Measurements from ENCODE around the gene ABHD16A.
A peak's percentile ranks its signal among the peaks of the same experiment; 100 is the strongest.

Gene ABHD16A

DNA sequence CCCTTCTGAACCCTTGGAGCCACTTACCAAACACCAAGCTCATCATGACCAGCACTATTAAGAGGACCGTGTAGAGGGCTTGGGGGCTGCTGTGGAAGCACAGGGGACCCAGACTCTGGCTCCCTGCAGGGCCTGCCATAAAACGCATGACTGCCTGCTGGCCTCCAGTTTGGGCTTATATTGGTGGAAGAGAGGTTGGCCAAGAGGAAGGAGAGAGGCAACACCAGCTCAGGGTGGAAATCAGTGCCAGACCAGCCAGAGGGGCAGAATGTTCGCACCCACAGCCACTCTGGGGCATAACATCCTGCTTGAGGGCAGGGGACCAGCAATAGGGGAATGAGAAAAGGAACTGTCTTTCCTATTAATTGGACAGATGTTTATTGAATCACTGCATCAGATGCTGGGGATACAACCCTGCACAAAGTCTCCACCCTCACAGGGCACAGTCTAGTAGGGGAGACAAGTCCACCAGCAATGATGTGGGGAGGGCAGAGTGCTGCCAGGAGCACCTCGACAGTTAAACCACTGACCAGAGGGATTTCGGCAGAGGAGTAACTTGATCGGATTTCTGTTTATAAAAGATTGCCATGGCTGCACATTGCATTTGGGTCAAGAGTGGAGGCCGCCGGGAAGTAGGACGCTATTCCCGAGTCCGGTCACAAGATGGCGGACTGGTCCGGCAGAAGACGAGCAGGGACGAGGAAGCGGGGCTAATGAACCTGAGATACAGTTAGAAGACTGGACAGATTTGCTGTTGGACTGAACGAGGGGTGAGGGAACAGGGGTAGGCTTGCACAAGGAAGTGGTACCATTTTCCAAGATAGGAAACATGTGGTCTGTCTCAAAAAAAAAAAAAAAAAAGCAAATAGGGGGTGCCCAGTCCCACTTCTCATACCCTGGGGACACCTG is 22.6 kb downstream of the ABHD16A start, which contains the start of gene LY6G5C:
TSS of gene LY6G5C (minus strand) at position 842 of the 909 bp plus-strand sequence. CDS start at position 148, 694 bp downstream.
- H3K27ac ChIP-seq (ENCODE audit: low read depth, low read length) = peak within 1 kb of the TSS; percentile 49
- no peaks in the 10 kb centered on the region for H3K9me3 ChIP-seq (ENCODE audit: control insufficient read depth in 5 of 5, low read length in 5 of 5)
- peaks cover 0 to 23% (median 20%) of the 10 kb centered on the region in 5 donors for H3K4me1 ChIP-seq (ENCODE audit: control insufficient read depth in 5 of 5, insufficient read depth in 5 of 5, low read length in 5 of 5)
- peak within 1 kb of the TSS; percentile 65 to 74 (median 69) for H3K4me3 ChIP-seq (ENCODE audit: low read depth in 1 of 5, low read length in 5 of 5)
- peak within 1 kb of the TSS in 4 of 5 donors; percentile 45 to 80 (median 68) for H3K9ac ChIP-seq (ENCODE audit: low read length in 5 of 5)
- H3K27me3 ChIP-seq (ENCODE audit: control insufficient read depth in 5 of 5, insufficient read depth in 4 of 5, low read length in 5 of 5) = no peaks in the 10 kb centered on the region
- H3K36me3 ChIP-seq (ENCODE audit: control insufficient read depth in 5 of 5, insufficient read depth in 5 of 5, low read length in 5 of 5) = peaks cover 0 to 8% (median 6%) of the 10 kb centered on the region in 5 donors

GRCh38 chr6:31677955-31678354 is 25.2 kb downstream of the ABHD16A start:
- H3K27me3 ChIP-seq (ENCODE audit: control insufficient read depth in 5 of 5, insufficient read depth in 4 of 5, low read length in 5 of 5) = no peaks in the 10 kb centered on the region
- no peak overlapping the region for H3K9ac ChIP-seq (ENCODE audit: low read length in 5 of 5)
- H3K27ac ChIP-seq (ENCODE audit: low read depth, low read length) = no peak overlapping the region
- no peak overlapping the region for H3K4me3 ChIP-seq (ENCODE audit: low read depth in 1 of 5, low read length in 5 of 5)
- no peaks in the 10 kb centered on the region for H3K9me3 ChIP-seq (ENCODE audit: control insufficient read depth in 5 of 5, low read length in 5 of 5)
- H3K36me3 ChIP-seq (ENCODE audit: control insufficient read depth in 5 of 5, insufficient read depth in 5 of 5, low read length in 5 of 5) = peaks cover 0 to 15% (median 9%) of the 10 kb centered on the region in 5 donors
- peaks cover 0 to 19% (median 17%) of the 10 kb centered on the region in 5 donors for H3K4me1 ChIP-seq (ENCODE audit: control insufficient read depth in 5 of 5, insufficient read depth in 5 of 5, low read length in 5 of 5)

GRCh38 chr6:31676904-31677303 is 26.2 kb downstream of the ABHD16A start:
- Histone ChIP-seq H3K36me3 (ENCODE audit: control insufficient read depth in 5 of 5, insufficient read depth in 5 of 5, low read length in 5 of 5) (peaks cover 0 to 25% (median 18%) of the 10 kb centered on the region in 5 donors), H3K9me3 (ENCODE audit: control insufficient read depth in 5 of 5, low read length in 5 of 5) (no peaks in the 10 kb centered on the region), H3K27ac (ENCODE audit: low read depth, low read length) (no peak overlapping the region), H3K27me3 (ENCODE audit: control insufficient read depth in 5 of 5, insufficient read depth in 4 of 5, low read length in 5 of 5) (no peaks in the 10 kb centered on the region), H3K4me3 (ENCODE audit: low read depth in 1 of 5, low read length in 5 of 5) (no peak overlapping the region), H3K9ac (ENCODE audit: low read length in 5 of 5) (no peak overlapping the region), H3K4me1 (ENCODE audit: control insufficient read depth in 5 of 5, insufficient read depth in 5 of 5, low read length in 5 of 5) (peaks cover 0 to 19% (median 17%) of the 10 kb centered on the region in 5 donors)

- Histone ChIP-seq H3K9me3 (ENCODE audit: control insufficient read depth in 5 of 5, low read length in 5 of 5) (no peaks in the 10 kb centered on the region), H3K27me3 (ENCODE audit: control insufficient read depth in 5 of 5, insufficient read depth in 4 of 5, low read length in 5 of 5) (no peaks in the 10 kb centered on the region), H3K4me1 (ENCODE audit: control insufficient read depth in 5 of 5, insufficient read depth in 5 of 5, low read length in 5 of 5) (peaks cover 0 to 14% (median 14%) of the 10 kb centered on the region in 5 donors), H3K36me3 (ENCODE audit: control insufficient read depth in 5 of 5, insufficient read depth in 5 of 5, low read length in 5 of 5) (peaks cover 2 to 30% (median 23%) of the 10 kb centered on the region in 5 donors), H3K27ac (ENCODE audit: low read depth, low read length) (no peak overlapping the region), H3K4me3 (ENCODE audit: low read depth in 1 of 5, low read length in 5 of 5) (no peak overlapping the region), H3K9ac (ENCODE audit: low read length in 5 of 5) (no peak overlapping the region)
Observed at GRCh38 chr6:31676322-31676903, 26.7 kb downstream of the ABHD16A start.

DNA sequence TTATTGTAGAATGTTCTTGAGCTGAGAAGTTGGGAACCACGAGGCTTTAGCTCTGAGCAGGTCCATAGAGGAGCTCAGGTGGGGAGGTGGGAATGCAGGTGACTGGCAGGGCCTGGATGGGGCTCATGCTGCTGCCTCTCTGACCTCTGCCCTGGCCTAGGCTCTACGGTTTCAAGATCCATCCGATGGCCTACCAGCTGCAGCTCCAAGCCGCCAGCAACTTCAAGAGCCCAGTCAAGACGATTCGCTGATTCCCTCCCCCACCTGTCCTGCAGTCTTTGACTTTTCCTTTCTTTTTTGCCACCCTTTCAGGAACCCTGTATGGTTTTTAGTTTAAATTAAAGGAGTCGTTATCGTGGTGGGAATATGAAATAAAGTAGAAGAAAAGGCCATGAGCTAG is 33.4 kb downstream of the ABHD16A start, which contains the start of gene LY6G5B:
TSS of gene LY6G5B (plus strand) at position 301 of the 400 bp plus-strand sequence. CDS start 975 bp downstream, outside the sequence.
- Histone ChIP-seq H3K4me1 (ENCODE audit: control insufficient read depth in 5 of 5, insufficient read depth in 5 of 5, low read length in 5 of 5) (peaks cover 9 to 24% (median 12%) of the 10 kb centered on the region in 5 donors), H3K4me3 (ENCODE audit: low read depth in 1 of 5, low read length in 5 of 5) (no peak within 1 kb of the TSS), H3K27me3 (ENCODE audit: control insufficient read depth in 5 of 5, insufficient read depth in 4 of 5, low read length in 5 of 5) (no peaks in the 10 kb centered on the region), H3K36me3 (ENCODE audit: control insufficient read depth in 5 of 5, insufficient read depth in 5 of 5, low read length in 5 of 5) (peaks cover 6 to 66% (median 61%) of the 10 kb centered on the region in 5 donors), H3K27ac (ENCODE audit: low read depth, low read length) (no peak within 1 kb of the TSS), H3K9me3 (ENCODE audit: control insufficient read depth in 5 of 5, low read length in 5 of 5) (no peaks in the 10 kb centered on the region), H3K9ac (ENCODE audit: low read length in 5 of 5) (no peak within 1 kb of the TSS)

GRCh38 chr6:31666337-31666965 is 36.7 kb downstream of the ABHD16A start:
- H3K9ac ChIP-seq (ENCODE audit: low read length in 5 of 5) = peak overlapping the region; percentile 88 to 97 (median 96)
- no peaks in the 10 kb centered on the region for H3K27me3 ChIP-seq (ENCODE audit: control insufficient read depth in 5 of 5, insufficient read depth in 4 of 5, low read length in 5 of 5)
- peaks cover 9 to 47% (median 34%) of the 10 kb centered on the region in 5 donors for H3K4me1 ChIP-seq (ENCODE audit: control insufficient read depth in 5 of 5, insufficient read depth in 5 of 5, low read length in 5 of 5)
- H3K27ac ChIP-seq (ENCODE audit: low read depth, low read length) = peak overlapping the region; percentile 97
- H3K9me3 ChIP-seq (ENCODE audit: control insufficient read depth in 5 of 5, low read length in 5 of 5) = no peaks in the 10 kb centered on the region
- H3K4me3 ChIP-seq (ENCODE audit: low read depth in 1 of 5, low read length in 5 of 5) = peak overlapping the region; percentile 90 to 96 (median 92)
- peaks cover 4 to 57% (median 51%) of the 10 kb centered on the region in 5 donors for H3K36me3 ChIP-seq (ENCODE audit: control insufficient read depth in 5 of 5, insufficient read depth in 5 of 5, low read length in 5 of 5)

GRCh38 chr6:31665501-31666336 is 37.4 kb downstream of the ABHD16A start, which contains the start of gene CSNK2B:
TSS of gene CSNK2B (plus strand) at chr6:31666080. CDS start at chr6:31666832, 752 bp downstream.
- Histone ChIP-seq H3K27ac (ENCODE audit: low read depth, low read length) (peak within 1 kb of the TSS; percentile 97), H3K4me1 (ENCODE audit: control insufficient read depth in 5 of 5, insufficient read depth in 5 of 5, low read length in 5 of 5) (peaks cover 12 to 54% (median 39%) of the 10 kb centered on the region in 5 donors), H3K27me3 (ENCODE audit: control insufficient read depth in 5 of 5, insufficient read depth in 4 of 5, low read length in 5 of 5) (no peaks in the 10 kb centered on the region), H3K4me3 (ENCODE audit: low read depth in 1 of 5, low read length in 5 of 5) (peak within 1 kb of the TSS; percentile 90 to 98 (median 92)), H3K9me3 (ENCODE audit: control insufficient read depth in 5 of 5, low read length in 5 of 5) (no peaks in the 10 kb centered on the region), H3K9ac (ENCODE audit: low read length in 5 of 5) (peak within 1 kb of the TSS; percentile 88 to 97 (median 96)), H3K36me3 (ENCODE audit: control insufficient read depth in 5 of 5, insufficient read depth in 5 of 5, low read length in 5 of 5) (peaks cover 4 to 49% (median 43%) of the 10 kb centered on the region in 5 donors)

- Histone ChIP-seq H3K9ac (ENCODE audit: low read length in 5 of 5) (peak within 1 kb of the TSS; percentile 88 to 97 (median 96)), H3K27me3 (ENCODE audit: control insufficient read depth in 5 of 5, insufficient read depth in 4 of 5, low read length in 5 of 5) (no peaks in the 10 kb centered on the region), H3K4me3 (ENCODE audit: low read depth in 1 of 5, low read length in 5 of 5) (peak within 1 kb of the TSS; percentile 70 to 98 (median 92)), H3K36me3 (ENCODE audit: control insufficient read depth in 5 of 5, insufficient read depth in 5 of 5, low read length in 5 of 5) (peaks cover 4 to 42% (median 36%) of the 10 kb centered on the region in 5 donors), H3K27ac (ENCODE audit: low read depth, low read length) (peak within 1 kb of the TSS; percentile 97), H3K4me1 (ENCODE audit: control insufficient read depth in 5 of 5, insufficient read depth in 5 of 5, low read length in 5 of 5) (peaks cover 14 to 61% (median 43%) of the 10 kb centered on the region in 5 donors), H3K9me3 (ENCODE audit: control insufficient read depth in 5 of 5, low read length in 5 of 5) (no peaks in the 10 kb centered on the region)
Observed at GRCh38 chr6:31664790-31665500, 38.2 kb downstream of the ABHD16A start, which contains the start of gene GPANK1. TSS of gene GPANK1 (minus strand) at chr6:31664997. CDS start at chr6:31664478, 519 bp downstream.
